Measurements from ENCODE around the gene PSMD14.
"Not testable (repeated sequence)": the region's sequence is repeated elsewhere in the genome, so short reads cannot be mapped to it uniquely, and the experiment has no call there.

Gene PSMD14

GRCh38 chr2:161337247-161337646 lies 29.0 kb downstream of the PSMD14 start:
- no peak for DNase-seq

DNA sequence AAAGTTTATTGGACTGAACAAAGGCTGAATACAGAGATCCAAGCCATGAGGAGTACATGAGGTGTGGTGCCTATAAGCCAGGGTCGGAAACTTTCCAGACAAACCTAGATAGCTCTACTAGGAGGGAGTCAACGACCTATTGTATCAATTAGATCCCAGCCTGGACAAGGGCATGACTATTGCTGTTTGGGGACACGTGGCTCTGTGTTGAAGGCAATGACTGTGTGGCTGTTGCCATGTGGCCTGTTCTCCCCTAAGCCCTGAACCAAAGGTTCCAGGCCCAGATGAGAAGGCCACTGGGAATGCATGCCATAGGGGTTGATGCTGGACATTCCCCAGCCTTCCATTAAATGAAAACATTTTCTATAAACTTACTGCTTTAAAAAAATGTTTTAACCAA lies 31.3 kb downstream of the PSMD14 start:
- DNase-seq: not testable (repeated sequence)

DNA sequence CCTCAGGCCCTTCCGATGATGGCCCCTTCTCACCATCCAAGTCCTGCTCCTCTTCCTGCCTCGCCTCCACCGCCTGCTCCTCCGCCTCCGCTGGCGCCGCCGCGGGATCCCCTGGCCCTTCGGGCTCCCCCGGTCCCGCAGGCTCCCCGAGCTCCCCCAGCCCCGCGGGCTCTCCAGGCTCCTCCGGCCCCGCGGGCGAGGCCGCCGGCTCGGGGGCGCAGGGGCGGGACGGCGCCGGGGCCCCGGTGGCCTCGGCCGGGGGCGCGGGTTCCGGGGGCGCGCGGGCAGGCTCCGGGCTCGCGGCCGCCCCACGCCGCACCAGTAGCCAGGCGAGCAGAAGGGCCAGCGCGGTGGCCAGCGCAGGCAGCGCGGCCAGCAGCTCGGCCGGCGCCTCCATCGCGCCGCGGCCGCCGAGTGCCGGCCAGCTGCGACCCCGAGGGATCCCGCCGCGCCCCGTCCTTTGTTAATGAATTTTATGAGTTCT lies 32.7 kb downstream of the PSMD14 start:
- not testable (repeated sequence) for DNase-seq

DNA sequence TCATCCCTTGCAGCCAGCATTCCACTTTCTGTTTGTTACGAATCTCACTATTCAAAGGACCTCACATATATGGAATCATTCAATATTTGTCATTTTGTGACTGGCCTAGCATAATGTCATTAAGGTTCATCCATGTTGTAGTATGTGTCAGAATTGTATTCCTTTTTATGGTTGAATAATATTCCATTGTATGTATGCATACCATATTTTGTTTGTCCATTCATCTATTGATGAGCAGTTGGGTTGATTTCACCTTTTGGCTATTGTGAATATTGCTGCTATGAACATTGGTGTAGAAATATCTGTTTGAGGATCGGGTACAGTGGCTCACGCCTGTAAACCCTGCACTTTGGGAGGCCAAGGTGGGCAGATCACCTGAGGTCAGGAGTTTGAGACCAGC lies 35.0 kb downstream of the PSMD14 start:
- no peak for DNase-seq

DNA sequence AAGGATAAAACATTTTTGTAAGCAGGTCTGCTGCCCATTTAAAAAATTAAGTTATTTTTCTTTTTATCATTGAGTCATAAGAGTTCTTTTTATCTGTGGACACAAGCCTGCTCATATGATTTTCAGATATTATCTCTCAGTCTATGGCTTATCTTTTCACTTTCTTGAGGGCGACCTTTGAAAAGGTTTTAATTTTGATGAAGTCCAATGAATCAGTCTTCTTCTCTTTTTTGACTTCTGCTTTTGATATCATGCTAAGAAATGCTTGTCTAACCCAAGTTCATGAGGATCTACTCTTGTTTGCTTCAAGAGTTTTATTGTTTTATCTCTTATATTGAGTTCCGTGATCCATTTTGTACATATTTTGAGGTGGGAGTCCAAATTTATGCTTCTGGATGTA lies 36.5 kb downstream of the PSMD14 start:
- DNase-seq: peak; percentile 50

- DNase-seq: no peak
These were observed 43.5 kb downstream of the PSMD14 start for GRCh38 chr2:161351678-161352077.

DNA sequence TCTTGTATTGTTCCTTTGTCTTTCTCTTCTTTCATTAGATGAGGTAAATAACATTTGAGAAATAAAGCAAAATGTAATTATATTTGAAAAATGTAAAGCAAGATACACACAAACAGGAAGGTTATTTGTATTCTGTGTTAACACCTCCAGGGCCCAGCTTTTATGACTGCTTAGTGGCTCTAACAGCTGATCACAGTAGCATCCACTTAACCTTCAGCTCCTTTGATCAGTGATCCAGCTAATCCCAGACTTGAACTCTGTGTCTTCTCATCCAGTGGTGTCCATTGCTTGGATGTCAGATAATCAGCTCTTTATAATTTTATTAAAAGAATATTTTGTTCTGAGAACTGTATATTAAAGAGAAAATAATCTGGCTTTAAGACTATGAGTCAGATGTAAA lies 44.5 kb downstream of the PSMD14 start:
- DNase-seq: no peak

DNA sequence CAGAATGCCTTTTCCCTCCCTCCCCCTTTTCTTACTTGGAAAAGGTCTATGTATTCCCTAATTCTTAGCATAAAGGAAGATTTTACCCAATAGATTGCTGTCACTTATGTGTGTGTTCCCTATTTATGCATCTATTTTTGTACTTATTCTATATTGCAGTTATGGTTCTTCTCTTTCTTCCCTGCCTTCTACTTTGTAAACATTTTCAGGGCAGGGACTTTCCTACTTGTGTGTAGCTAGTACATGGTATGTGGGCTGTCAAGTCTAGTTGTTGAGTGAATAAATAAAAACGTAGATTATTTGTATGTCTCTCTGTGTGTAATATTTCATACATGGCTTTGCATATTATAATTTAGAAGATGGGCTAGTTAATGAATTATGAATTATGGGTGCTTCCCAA lies 45.3 kb downstream of the PSMD14 start:
- no peak for DNase-seq

GRCh38 chr2:161354106-161354505 lies 45.9 kb downstream of the PSMD14 start:
- no peak for DNase-seq

- DNase-seq: no peak
These were observed 46.9 kb downstream of the PSMD14 start for GRCh38 chr2:161355106-161355505.

DNA sequence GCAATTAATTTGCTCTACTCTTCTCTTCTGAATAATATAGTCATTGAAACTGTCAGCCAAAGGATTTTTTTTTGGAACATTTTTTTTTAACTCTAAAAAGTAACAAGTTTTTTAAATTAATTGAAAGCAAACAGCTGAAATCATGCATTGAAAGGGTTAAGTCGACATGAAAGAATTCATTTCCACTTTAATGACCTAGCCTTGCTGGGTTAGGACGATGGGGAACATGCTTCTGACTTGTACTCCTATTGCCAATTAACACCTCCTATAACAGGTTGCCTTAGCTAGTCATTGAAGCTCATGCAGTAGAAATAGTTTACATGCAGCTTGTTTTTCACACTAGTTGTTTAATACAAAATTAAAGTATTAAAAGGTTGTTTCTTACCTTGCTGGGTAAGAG lies 47.8 kb downstream of the PSMD14 start:
- no peak for DNase-seq

GRCh38 chr2:161357097-161357496 lies 48.9 kb downstream of the PSMD14 start:
- DNase-seq: no peak

GRCh38 chr2:161358838-161359237 lies 50.6 kb downstream of the PSMD14 start:
- DNase-seq: no peak

DNA sequence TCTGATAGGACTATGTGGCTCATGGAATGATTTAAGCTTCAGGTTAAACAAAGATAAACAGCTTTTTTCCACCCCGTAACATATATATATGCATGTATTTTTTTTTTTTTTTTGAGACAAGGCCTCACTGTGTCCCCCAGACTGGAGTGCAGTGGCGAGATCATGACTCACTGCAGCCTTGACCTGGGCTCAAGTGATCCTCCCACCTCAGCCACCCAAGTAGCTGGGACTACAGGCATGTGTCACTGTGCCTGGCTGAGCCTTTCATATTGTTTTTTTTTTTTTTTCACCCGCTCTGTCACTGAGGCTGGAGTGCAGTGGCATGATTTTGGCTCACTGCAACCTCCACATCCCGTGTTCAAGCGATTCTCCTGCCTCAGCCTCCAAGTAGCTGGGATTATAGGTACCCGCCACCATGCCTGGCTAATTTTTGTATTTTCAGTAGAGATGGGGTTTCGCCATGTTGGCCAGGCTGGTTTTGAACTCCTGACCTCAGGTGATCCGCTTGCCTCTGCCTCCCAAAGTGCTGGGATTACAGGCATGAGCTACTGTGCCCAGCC lies 52.0 kb downstream of the PSMD14 start:
- not testable (repeated sequence) for DNase-seq

DNA sequence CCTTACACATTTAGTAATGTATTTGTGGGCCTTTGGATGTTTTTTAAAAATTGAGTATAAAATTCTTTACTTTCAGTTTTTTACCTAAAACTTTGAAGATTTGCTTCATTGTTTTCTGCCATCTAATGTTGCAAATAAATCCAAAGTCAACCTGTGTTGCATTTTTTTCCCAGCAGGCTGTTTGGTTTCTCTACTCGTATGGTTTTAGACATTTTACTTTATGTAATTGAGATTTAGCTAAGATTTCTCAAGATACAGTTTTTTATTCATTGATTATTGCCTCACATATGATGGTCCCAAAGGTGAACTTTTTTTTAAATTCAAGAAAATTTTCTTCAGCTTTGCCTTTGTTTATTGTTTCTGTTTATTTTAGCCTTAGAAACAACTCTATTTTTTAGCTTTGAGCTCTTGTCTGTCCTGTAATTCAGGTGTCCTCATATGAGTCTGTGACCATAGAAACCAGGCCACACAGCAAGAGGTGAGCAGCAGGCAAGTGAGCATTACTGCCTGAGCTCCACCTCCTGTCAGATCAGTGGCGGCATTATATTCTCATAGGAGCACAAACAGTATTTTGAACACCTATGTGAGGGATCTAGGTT lies 54.4 kb downstream of the PSMD14 start:
- no peak for DNase-seq

GRCh38 chr2:161367675-161368074 lies 59.5 kb downstream of the PSMD14 start:
- DNase-seq: no peak

DNA sequence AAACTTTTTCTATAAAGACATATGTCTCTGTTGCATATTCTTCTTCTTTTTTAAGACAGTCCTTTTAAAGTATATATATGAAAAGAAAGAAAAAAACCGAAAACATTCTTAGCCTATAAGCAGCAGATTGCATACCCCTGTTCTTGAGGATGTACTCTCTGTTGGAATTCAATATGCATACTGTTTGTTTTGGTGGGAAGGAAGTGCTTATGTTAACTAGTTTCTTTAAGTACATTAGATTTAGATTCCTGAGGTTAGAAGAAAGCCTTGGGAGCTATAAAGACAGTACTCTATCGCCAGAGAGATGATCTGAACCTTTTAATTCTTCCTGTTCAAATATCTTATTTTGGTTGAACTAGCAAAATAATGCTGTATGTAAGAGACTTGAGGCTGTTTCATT lies 61.1 kb downstream of the PSMD14 start:
- no peak for DNase-seq

GRCh38 chr2:161370981-161371380 lies 62.8 kb downstream of the PSMD14 start:
- DNase-seq: no peak

DNA sequence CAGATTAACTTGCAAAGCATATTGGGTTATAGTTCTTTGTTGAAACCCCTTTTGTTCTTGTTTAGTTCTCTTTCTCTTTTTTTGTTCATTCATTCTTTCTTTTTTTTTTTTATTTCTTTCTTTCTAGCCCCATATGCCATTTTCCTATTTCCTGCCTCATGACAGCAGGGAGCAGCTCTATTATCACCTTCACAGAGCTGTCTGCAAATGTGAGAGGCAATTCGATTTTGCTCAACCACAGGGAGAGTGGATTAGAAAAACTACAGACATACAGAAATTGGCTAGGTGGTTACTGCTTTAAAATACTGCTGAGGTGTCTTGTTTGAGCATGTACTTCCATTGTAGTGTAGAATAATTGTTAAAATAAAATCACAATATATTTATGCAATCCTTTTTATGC lies 63.6 kb downstream of the PSMD14 start:
- no peak for DNase-seq

- DNase-seq: no peak
These were observed 65.7 kb downstream of the PSMD14 start for GRCh38 chr2:161373942-161374341.

DNA sequence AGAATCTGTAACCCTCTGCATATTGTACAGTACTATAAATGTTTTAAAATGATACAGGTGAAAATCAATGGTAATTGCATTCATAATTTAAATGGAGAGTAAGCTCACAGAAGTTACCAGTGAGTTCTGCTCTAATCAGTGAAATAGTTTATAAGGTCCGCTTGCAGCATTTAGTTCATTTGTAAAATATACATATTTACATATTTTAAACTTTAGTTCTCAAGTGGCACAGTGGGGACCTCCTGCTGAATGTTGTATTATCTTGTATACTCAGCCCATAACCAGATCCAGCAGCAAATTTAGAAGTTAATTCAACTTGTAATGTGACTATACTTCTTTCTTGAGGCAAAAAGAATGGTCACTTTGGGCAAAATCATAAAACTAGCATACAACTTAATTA lies 66.2 kb downstream of the PSMD14 start:
- no peak for DNase-seq

DNA sequence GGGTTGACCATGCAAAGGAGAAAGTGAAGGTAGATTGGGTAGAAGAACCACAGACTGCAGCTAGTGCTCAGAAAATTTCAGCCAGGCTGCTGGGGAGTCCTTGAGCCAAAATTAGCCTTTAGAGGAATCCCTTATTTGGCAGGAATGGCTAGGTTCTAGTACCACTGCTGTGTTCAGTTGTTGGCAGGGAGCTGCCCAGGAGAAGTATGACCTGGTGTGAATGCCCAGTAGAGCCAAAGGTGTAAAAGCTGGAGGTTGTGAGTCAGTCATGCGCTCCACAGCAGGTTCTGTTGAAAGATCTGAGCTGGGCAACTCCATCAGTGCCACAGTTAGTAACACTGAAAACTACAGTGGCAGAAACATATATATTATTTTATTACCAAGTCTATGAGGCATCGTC lies 71.5 kb downstream of the PSMD14 start:
- DNase-seq: no peak

GRCh38 chr2:161381546-161381945 lies 73.3 kb downstream of the PSMD14 start:
- DNase-seq: no peak

- no peak for DNase-seq
These were observed 74.5 kb downstream of the PSMD14 start for GRCh38 chr2:161382747-161383146.

DNA sequence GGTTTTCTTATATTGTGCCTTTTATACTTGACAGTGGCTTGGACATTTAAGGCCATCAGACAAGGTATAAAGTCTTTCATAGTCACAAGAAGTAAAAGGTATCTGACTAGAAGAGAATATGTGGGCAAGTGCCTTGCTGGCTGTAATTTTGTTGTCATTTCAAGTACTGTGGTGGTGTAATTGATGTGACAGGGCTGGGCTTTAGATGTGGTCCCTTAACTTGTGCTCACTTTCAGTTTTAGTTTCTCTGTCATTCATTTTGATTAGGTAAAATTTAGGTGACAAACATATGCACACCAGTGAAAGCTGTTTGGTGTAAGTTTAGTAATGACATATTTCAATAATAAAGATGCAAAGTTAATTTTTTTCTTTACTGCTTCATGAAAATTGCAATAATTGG lies 76.6 kb downstream of the PSMD14 start:
- no peak for DNase-seq
